Suprapubic skin (tissue), 4 donors: ENCODE data around the gene ACADL.

Source experiments
- CTCF ChIP-seq, 2 donors: fragments of 200-600 bp in 1 of 2; fragments of 450-650 bp in 1 of 2; sonication (generic) in 1 of 2; IDR thresholded peaks; one replicate each; pipeline ENCODE4 v1.5.1; 2016 to 2019; ENCODE audit warnings: antibody characterized with exemption in 2 of 2, mild to moderate bottlenecking in 1 of 2, moderate library complexity in 1 of 2
- EP300 ChIP-seq: sonication (generic); formaldehyde crosslinking; IDR thresholded peaks from one replicate; pipeline ENCODE4 v1.6.1; 2017; ENCODE audit warnings: antibody characterized with exemption
- POLR2A ChIP-seq, 2 donors: fragments of 450-650 bp; IDR thresholded peaks; one replicate each; pipeline ENCODE4 v1.6.1; 2017; ENCODE audit warnings: antibody characterized with exemption in 2 of 2, mild to moderate bottlenecking in 2 of 2, moderate library complexity in 2 of 2
- POLR2AphosphoS5 ChIP-seq, 3 donors: sonication (generic); formaldehyde crosslinking; IDR thresholded peaks; one replicate each; pipeline ENCODE4 v1.6.1; 2017; ENCODE audit warnings: antibody characterized with exemption in 3 of 3

GRCh38 chr2:210262036-210262435 lies 36.8 kb upstream of the ACADL start:
- TF ChIP-seq CTCF (IDR thresholded peaks at IDR 0.05) (no peak), EP300 (no peak), POLR2A (IDR thresholded peaks at IDR 0.05) (no peak), POLR2AphosphoS5 (IDR thresholded peaks at IDR 0.05) (no peak)
